WTC11 (cell line): Measurements from ENCODE around the gene GRIK5. TPM values are rescaled to one million over a fixed set of nuclear protein-coding genes. Genes with fewer than 3 reads are reported as not detected.

Experiments
- ATAC-seq: fragments of 200-7000 bp; cut with Tn5 transposase; 2 replicates; pipeline ENCODE4 v1.10.0; 2021; ENCODE audit warnings: mild to moderate bottlenecking, moderate library complexity
- CTCF ChIA-PET: fragments of 300-600 bp; sonication (Branson Sonifier 250); formaldehyde crosslinking; loops from one replicate; lab custom pipeline; 2021; ENCODE audit warnings: antibody characterized with exemption; lab: Charles Lee
- POLR2A ChIA-PET: fragments of 350-600 bp; sonication (Branson Sonifier 250); formaldehyde crosslinking; loops from one replicate; lab custom pipeline; 2021; ENCODE audit warnings: antibody characterized with exemption; lab: Charles Lee
- DNase-seq: peaks from one replicate; pipeline ENCODE4 v3.0.0; 2021; ENCODE audit warnings: low spot score
- H3K27ac Mint-ChIP-seq: 2 replicates; pipeline ENCODE4 v1.8.0; 2021; ENCODE audit warnings: mixed read lengths
- H3K27me3 Mint-ChIP-seq: 2 replicates; pipeline ENCODE4 v1.8.0; 2021; ENCODE audit warnings: low read depth, mild to moderate bottlenecking, moderate library complexity, mixed read lengths
- H3K36me3 Mint-ChIP-seq: 2 replicates; pipeline ENCODE4 v1.8.0; 2021; ENCODE audit warnings: mixed read lengths
- H3K4me1 Mint-ChIP-seq: 2 replicates; pipeline ENCODE4 v1.8.0; 2022; ENCODE audit warnings: mixed read lengths
- H3K4me3 Mint-ChIP-seq: 2 replicates; pipeline ENCODE4 v1.8.0; 2021; ENCODE audit warnings: mild to moderate bottlenecking, moderate library complexity, mixed read lengths
- H3K9me3 Mint-ChIP-seq: 2 replicates; pipeline ENCODE4 v1.8.0; 2021; ENCODE audit warnings: mixed read lengths
- CREM ChIP-seq: sonication (generic); formaldehyde crosslinking; IDR thresholded peaks from 2 replicates; pipeline ENCODE4 v1.8.1; 2022; ENCODE audit warnings: mild to moderate bottlenecking, missing genetic modification reagents, moderate library complexity
- ERG ChIP-seq: fragments of 250-450 bp; sonication (Bioruptor Pico); IDR thresholded peaks from 2 replicates; pipeline ENCODE4 v1.8.0; 2021; ENCODE audit warnings: mild to moderate bottlenecking
- HMGA2 ChIP-seq: fragments of 250-450 bp; sonication (Bioruptor Pico); IDR thresholded peaks from 2 replicates; pipeline ENCODE4 v1.4.0; 2021; ENCODE audit warnings: mild to moderate bottlenecking, moderate library complexity
- HMGXB4 ChIP-seq: sonication (generic); formaldehyde crosslinking; IDR thresholded peaks from 2 replicates; pipeline ENCODE4 v1.8.1; 2023; ENCODE audit warnings: mild to moderate bottlenecking, moderate library complexity, missing genetic modification reagents
- MAX ChIP-seq: sonication (generic); formaldehyde crosslinking; IDR thresholded peaks from 2 replicates; pipeline ENCODE4 v1.8.0; 2022; ENCODE audit warnings: mild to moderate bottlenecking, missing genetic modification reagents
- MLX ChIP-seq: sonication (generic); formaldehyde crosslinking; IDR thresholded peaks from 2 replicates; pipeline ENCODE4 v1.8.1; 2023; ENCODE audit warnings: mild to moderate bottlenecking, missing genetic modification reagents, moderate library complexity
- NR3C1 ChIP-seq: sonication (generic); formaldehyde crosslinking; conservative IDR thresholded peaks from 2 replicates; pipeline ENCODE4 v1.8.1; 2023; ENCODE audit warnings: low read depth, mild to moderate bottlenecking, missing genetic modification reagents
- PREB ChIP-seq: sonication (generic); formaldehyde crosslinking; IDR thresholded peaks from 2 replicates; pipeline ENCODE4 v1.8.1; 2022; ENCODE audit warnings: mild to moderate bottlenecking, missing genetic modification reagents, moderate library complexity, borderline replicate concordance
- PRRX2 ChIP-seq: fragments of 250-450 bp; sonication (Bioruptor Pico); IDR thresholded peaks from 2 replicates; pipeline ENCODE4 v1.8.0; 2021; ENCODE audit warnings: mild to moderate bottlenecking
- SMAD3 ChIP-seq: sonication (generic); formaldehyde crosslinking; IDR thresholded peaks from 2 replicates; pipeline ENCODE4 v1.8.0; 2022; ENCODE audit warnings: missing genetic modification reagents, mild to moderate bottlenecking, borderline replicate concordance
- SP1 ChIP-seq: sonication (generic); formaldehyde crosslinking; conservative IDR thresholded peaks from 2 replicates; pipeline ENCODE4 v1.8.1; 2022; ENCODE audit warnings: missing genetic modification reagents
- STAT6 ChIP-seq: sonication (generic); formaldehyde crosslinking; conservative IDR thresholded peaks from 2 replicates; pipeline ENCODE4 v1.8.1; 2023; ENCODE audit warnings: mild to moderate bottlenecking, low read depth, missing genetic modification reagents, moderate library complexity
- ZNF317 ChIP-seq: sonication (generic); formaldehyde crosslinking; IDR thresholded peaks from 2 replicates; pipeline ENCODE4 v1.8.1; 2023; ENCODE audit warnings: low read depth, mild to moderate bottlenecking, moderate library complexity, missing genetic modification reagents, borderline replicate concordance
- ZSCAN18 ChIP-seq: fragments of 250-450 bp; sonication (Bioruptor Pico); IDR thresholded peaks from 2 replicates; pipeline ENCODE4 v2.1.2; 2022; ENCODE audit warnings: mild to moderate bottlenecking, moderate library complexity
- total RNA-seq: library from RNA; stranded (reverse); gene quantifications from 3 replicates; pipeline ENCODE4 v1.2.3, GENCODE V29; 2021

GRIK5 gene
- total RNA-seq, 1 experiment from 2014 or later = 52.3 TPM

GRCh38 chr19:41974652-41975051 lies 95.4 kb downstream of the GRIK5 start (continued):
- TF ChIP-seq HMGA2 (CRISPR knock-in tag) = no peak

- DNase-seq (no peak), ATAC-seq (no peak)
- Mint-ChIP-seq H3K4me1 (no peaks in the 10 kb centered on the region), H3K27me3 (no peaks in the 10 kb centered on the region), H3K27ac (no peak overlapping the region), H3K4me3 (no peak overlapping the region), H3K9me3 (no peaks in the 10 kb centered on the region), H3K36me3 (peaks cover 8% of the 10 kb centered on the region)
- CTCF ChIA-PET = no interaction called here
- TF ChIP-seq MLX = no peak
- no peak for TF ChIP-seq ERG (CRISPR knock-in tag)
- TF ChIP-seq CREM (CRISPR knock-in tag) = no peak
- no peak for TF ChIP-seq PREB
- TF ChIP-seq SP1 = no peak
- TF ChIP-seq STAT6 (CRISPR knock-in tag) = no peak
- TF ChIP-seq MAX (CRISPR knock-in tag) = no peak
- TF ChIP-seq NR3C1 (CRISPR knock-in tag) = no peak
- TF ChIP-seq ZNF317 = no peak
- TF ChIP-seq PRRX2 (CRISPR knock-in tag) = no peak
- no peak for TF ChIP-seq SMAD3 (CRISPR knock-in tag)
- TF ChIP-seq HMGXB4 (CRISPR knock-in tag) = no peak
- no peak for TF ChIP-seq ZSCAN18 (CRISPR knock-in tag)
- POLR2A ChIA-PET = no interaction called here
These were observed 98.6 kb downstream of the GRIK5 start for GRCh38 chr19:41971363-41971762.
